ENCODE results near the gene CHRNB4. TPM values are rescaled to one million over a fixed set of nuclear protein-coding genes. Genes with fewer than 3 reads are reported as not detected.

The CHRNB4 gene
- total RNA-seq, 1 donor: not detected

- no peak for TF ChIP-seq CTCF (IDR thresholded peaks at IDR 0.05; ENCODE audit: insufficient read depth, low read length)
- DNase-seq (ENCODE audit: low read depth): no peak
- no peak overlapping the region for H3K4me3 ChIP-seq (ENCODE audit: low read depth, low read length)
These were observed 41.1 kb upstream of the CHRNB4 start for GRCh38 chr15:78682004-78682651.

- DNase-seq (ENCODE audit: low read depth): no peak
- no peak overlapping the region for H3K4me3 ChIP-seq (ENCODE audit: low read depth, low read length)
- TF ChIP-seq CTCF (IDR thresholded peaks at IDR 0.05; ENCODE audit: insufficient read depth, low read length): no peak
These were observed 40.4 kb upstream of the CHRNB4 start for GRCh38 chr15:78681281-78682003.

GRCh38 chr15:78680431-78681075, 39.5 kb upstream of the CHRNB4 start:
- DNase-seq (ENCODE audit: low read depth): no peak
- no peak for TF ChIP-seq CTCF (IDR thresholded peaks at IDR 0.05; ENCODE audit: insufficient read depth, low read length)
- no peak overlapping the region for H3K4me3 ChIP-seq (ENCODE audit: low read depth, low read length)

- DNase-seq (ENCODE audit: low read depth): no peak
- no peak overlapping the region for H3K4me3 ChIP-seq (ENCODE audit: low read depth, low read length)
- TF ChIP-seq CTCF (IDR thresholded peaks at IDR 0.05; ENCODE audit: insufficient read depth, low read length): no peak
These were observed 38.1 kb upstream of the CHRNB4 start for GRCh38 chr15:78679089-78679511.

- no peak overlapping the region for H3K4me3 ChIP-seq (ENCODE audit: low read depth, low read length)
- DNase-seq (ENCODE audit: low read depth): no peak
- TF ChIP-seq CTCF (IDR thresholded peaks at IDR 0.05; ENCODE audit: insufficient read depth, low read length): no peak
These were observed 35.6 kb upstream of the CHRNB4 start for GRCh38 chr15:78676424-78677110.

- no peak overlapping the region for H3K4me3 ChIP-seq (ENCODE audit: low read depth, low read length)
- no peak for DNase-seq (ENCODE audit: low read depth)
- TF ChIP-seq CTCF (IDR thresholded peaks at IDR 0.05; ENCODE audit: insufficient read depth, low read length): no peak
These were observed 34.8 kb upstream of the CHRNB4 start for GRCh38 chr15:78675617-78676360.
